Stimulated activated naive CD8-positive, alpha-beta T cell treated with anti-CD3 and anti-CD28 coated beads, Interleukin-15, Interleukin-2, amounts not matched to agents 100 ng/mL and 50 ng/mL, for 24 hours (primary cell): Measurements from ENCODE around the gene KRTAP3-1.

Experiments used
- H3K27ac Mint-ChIP-seq: one replicate; pipeline ENCODE4 v1.8.0; 2021; ENCODE audit warnings: mild to moderate bottlenecking, mixed read lengths
- H3K27me3 Mint-ChIP-seq: one replicate; pipeline ENCODE4 v1.8.0; 2021; ENCODE audit warnings: mixed read lengths
- H3K36me3 Mint-ChIP-seq: one replicate; pipeline ENCODE4 v1.8.0; 2021; ENCODE audit warnings: low read depth, mixed read lengths
- H3K4me1 Mint-ChIP-seq: one replicate; pipeline ENCODE4 v1.8.0; 2021; ENCODE audit warnings: low read depth, mixed read lengths
- H3K4me3 Mint-ChIP-seq: one replicate; pipeline ENCODE4 v1.8.0; 2021; ENCODE audit warnings: mild to moderate bottlenecking, mixed read lengths
- H3K9me3 Mint-ChIP-seq: one replicate; pipeline ENCODE4 v1.8.0; 2021; ENCODE audit warnings: mixed read lengths

Gene KRTAP3-1

DNA sequence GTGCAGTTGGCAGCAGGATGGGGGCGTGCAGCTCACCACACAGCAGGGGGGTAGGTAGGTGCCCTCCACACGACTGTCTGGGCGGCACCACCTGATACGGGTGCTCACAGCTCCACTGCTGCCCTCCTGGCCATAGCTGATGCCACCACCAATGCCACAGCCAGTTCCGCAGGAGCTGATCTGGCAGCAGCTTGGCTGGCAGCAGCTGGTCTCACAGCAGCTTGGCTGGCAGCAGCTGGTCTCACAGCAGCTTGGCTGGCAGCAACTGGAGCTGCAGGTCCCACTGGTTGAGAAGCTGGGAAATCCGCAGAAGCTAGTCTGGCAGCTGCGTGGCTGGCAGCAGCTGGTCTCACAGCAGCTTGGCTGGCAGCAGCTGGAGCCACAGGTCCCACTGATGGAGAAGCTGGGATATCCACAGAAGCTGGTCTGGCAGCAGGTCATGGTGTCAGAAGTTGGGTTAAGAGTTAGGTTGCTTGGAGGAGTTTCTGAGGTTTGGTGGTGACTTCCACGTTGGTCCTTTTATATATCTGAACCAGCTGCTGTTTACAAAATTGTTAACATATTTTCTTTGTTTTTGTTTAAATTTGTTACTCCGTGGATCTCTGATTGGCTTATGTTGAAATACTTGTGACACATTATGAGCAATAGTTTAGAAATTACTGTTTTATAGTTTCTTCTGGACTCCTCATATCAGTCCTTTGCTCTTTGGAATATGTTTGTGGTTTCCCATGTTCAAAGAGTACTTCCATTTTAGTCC, 18.0 kb upstream of the KRTAP3-1 start, which contains the start of gene KRTAP1-5:
TSS of gene KRTAP1-5 (minus strand) at position 494 of the 757 bp plus-strand sequence. CDS start at position 441, 53 bp downstream.
- no peaks in the 10 kb centered on the region for H3K36me3 Mint-ChIP-seq
- H3K27ac Mint-ChIP-seq = no peak within 1 kb of the TSS
- no peaks in the 10 kb centered on the region for H3K4me1 Mint-ChIP-seq
- H3K4me3 Mint-ChIP-seq = no peak within 1 kb of the TSS
- no peaks in the 10 kb centered on the region for H3K9me3 Mint-ChIP-seq
- H3K27me3 Mint-ChIP-seq = peaks cover 10% of the 10 kb centered on the region

DNA sequence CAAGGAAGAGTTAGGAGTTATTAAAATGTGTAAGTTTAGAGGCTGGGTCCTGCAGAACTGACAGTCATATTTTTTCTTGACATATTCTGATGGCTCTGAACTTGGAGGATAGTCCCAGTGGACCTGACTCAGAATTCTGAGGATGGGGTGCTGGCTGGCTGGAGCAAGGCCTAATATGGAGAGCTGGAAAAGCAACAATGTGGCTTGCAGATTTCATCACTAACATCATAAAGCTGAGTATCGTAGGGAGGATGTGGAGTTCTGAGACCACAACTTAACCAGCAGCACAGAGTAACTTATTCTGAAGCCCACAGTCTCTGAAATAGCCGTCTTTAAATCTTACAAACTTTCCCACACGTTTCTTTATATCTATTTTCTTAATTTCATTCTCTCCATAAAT, 15.8 kb upstream of the KRTAP3-1 start:
- Mint-ChIP-seq H3K9me3 (no peaks in the 10 kb centered on the region), H3K4me1 (no peaks in the 10 kb centered on the region), H3K27me3 (peaks cover 6% of the 10 kb centered on the region), H3K36me3 (no peaks in the 10 kb centered on the region), H3K27ac (no peak overlapping the region), H3K4me3 (no peak overlapping the region)

DNA sequence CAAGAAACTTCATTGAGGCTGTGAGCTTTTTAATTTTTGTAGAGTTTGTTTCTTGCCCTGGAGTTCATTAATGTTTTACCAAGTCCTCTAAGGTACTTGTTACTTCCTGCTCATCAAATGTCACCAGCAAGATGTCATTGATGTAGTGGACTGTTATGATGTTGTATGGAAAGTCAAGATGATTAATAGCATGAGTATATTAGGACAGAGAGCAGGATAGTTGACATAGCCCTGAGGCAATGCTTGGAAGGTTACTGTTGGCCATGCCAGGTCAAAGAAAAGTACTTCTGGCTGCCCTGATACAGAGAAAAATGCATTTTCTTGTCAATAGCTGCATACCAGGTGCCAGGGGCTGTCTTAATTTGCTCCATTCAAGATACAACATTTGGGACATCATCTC, 11.4 kb upstream of the KRTAP3-1 start:
- Mint-ChIP-seq H3K27ac (no peak overlapping the region), H3K4me3 (no peak overlapping the region), H3K9me3 (no peaks in the 10 kb centered on the region)

DNA sequence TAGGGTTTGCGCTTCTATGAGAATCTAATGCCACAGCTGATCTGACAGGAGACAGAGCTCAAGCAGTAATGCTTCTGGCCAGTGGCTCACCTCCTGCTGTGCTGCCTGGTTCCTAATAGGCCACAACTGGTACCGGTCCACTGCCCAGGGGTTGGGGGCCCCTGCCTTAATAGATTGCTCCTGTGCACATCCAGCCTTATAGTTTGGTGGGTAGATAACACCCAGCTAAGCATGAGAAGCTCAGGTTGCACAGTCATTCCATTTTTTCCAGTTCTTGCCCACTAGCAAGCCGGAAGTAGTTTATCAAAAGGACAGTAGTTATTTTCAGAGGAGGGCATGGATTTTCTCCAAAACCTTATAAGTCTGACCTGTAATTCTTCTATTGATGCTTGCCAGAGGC, 10.5 kb upstream of the KRTAP3-1 start:
- H3K27ac Mint-ChIP-seq = no peak overlapping the region
- H3K36me3 Mint-ChIP-seq = no peaks in the 10 kb centered on the region
- H3K27me3 Mint-ChIP-seq = peaks cover 6% of the 10 kb centered on the region
- no peaks in the 10 kb centered on the region for H3K9me3 Mint-ChIP-seq
- H3K4me1 Mint-ChIP-seq = no peaks in the 10 kb centered on the region
- H3K4me3 Mint-ChIP-seq = no peak overlapping the region

More for the DNA sequence above, 11.4 kb upstream of the KRTAP3-1 start:
- H3K27me3 Mint-ChIP-seq = peaks cover 6% of the 10 kb centered on the region
- no peaks in the 10 kb centered on the region for H3K36me3 Mint-ChIP-seq
- no peaks in the 10 kb centered on the region for H3K4me1 Mint-ChIP-seq

- no peaks in the 10 kb centered on the region for H3K9me3 Mint-ChIP-seq
- no peaks in the 10 kb centered on the region for H3K36me3 Mint-ChIP-seq
- no peak overlapping the region for H3K4me3 Mint-ChIP-seq
- H3K4me1 Mint-ChIP-seq = no peaks in the 10 kb centered on the region
- no peak overlapping the region for H3K27ac Mint-ChIP-seq
- peaks cover 6% of the 10 kb centered on the region for H3K27me3 Mint-ChIP-seq
These were observed 9.6 kb upstream of the KRTAP3-1 start for GRCh38 chr17:41018541-41018940.

DNA sequence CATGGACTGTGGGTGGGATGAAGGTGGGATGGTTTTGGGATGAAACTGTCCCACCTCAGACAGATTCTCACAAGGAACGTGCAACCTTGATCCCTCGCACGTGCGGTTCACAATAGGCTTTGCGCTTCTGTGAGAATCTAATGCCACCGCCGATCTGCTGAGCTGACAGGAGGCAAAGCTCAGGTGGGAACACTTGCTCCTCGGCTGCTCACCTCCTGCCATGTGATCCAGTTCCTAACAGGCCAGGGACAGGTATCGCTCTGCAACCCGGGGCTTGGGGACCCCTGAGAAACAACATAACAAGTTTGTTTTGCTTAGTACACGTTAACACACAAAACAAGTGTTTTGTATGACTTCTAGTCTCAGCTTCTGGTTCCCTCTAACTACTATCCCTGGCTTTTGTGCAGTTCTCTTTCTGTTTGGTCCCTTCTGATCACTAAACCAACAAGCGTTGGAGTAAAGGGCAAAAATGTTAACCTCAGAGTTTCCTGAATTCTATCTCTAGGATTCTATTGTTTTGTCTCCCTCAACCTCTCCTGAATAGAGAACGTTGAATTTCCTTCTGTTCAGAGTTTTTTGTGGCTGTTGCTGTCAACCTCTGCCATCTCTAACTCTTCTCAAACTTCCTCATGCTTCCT, 7.8 kb upstream of the KRTAP3-1 start:
- no peak overlapping the region for H3K27ac Mint-ChIP-seq
- no peaks in the 10 kb centered on the region for H3K4me1 Mint-ChIP-seq
- no peaks in the 10 kb centered on the region for H3K36me3 Mint-ChIP-seq
- H3K27me3 Mint-ChIP-seq = peaks cover 6% of the 10 kb centered on the region
- no peak overlapping the region for H3K4me3 Mint-ChIP-seq
- H3K9me3 Mint-ChIP-seq = no peaks in the 10 kb centered on the region

DNA sequence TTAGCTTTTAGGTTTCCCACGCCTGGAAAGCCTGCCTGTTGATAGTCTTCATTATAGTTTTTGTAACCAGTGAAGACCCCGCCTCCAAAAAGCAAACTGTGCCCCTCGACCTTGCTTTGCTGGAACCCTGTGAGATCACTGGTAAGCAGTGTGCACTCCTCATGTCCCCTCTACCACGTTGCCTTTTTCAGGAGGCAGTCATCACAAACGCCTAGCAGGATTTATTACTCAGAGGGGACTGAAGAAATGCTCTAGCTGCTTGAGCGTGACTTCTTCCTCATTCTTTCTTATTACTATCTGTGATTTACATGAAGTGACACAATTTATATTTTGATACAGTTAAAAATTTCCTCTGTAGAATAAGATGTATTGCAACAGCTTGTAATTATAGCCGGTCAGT, 6.5 kb upstream of the KRTAP3-1 start:
- Mint-ChIP-seq H3K9me3 (no peaks in the 10 kb centered on the region), H3K27ac (no peak overlapping the region), H3K36me3 (no peaks in the 10 kb centered on the region), H3K4me1 (no peaks in the 10 kb centered on the region), H3K4me3 (no peak overlapping the region), H3K27me3 (peaks cover 6% of the 10 kb centered on the region)

GRCh38 chr17:41013606-41014005, 4.7 kb upstream of the KRTAP3-1 start:
- peaks cover 6% of the 10 kb centered on the region for H3K27me3 Mint-ChIP-seq
- H3K4me3 Mint-ChIP-seq = no peak overlapping the region
- H3K36me3 Mint-ChIP-seq = no peaks in the 10 kb centered on the region
- H3K9me3 Mint-ChIP-seq = no peaks in the 10 kb centered on the region
- H3K27ac Mint-ChIP-seq = no peak overlapping the region
- H3K4me1 Mint-ChIP-seq = no peaks in the 10 kb centered on the region

- Mint-ChIP-seq H3K9me3 (no peaks in the 10 kb centered on the region), H3K36me3 (no peaks in the 10 kb centered on the region), H3K4me3 (no peak overlapping the region), H3K27ac (no peak overlapping the region), H3K4me1 (no peaks in the 10 kb centered on the region), H3K27me3 (peaks cover 6% of the 10 kb centered on the region)
These were observed 4.3 kb upstream of the KRTAP3-1 start for GRCh38 chr17:41013181-41013580.

DNA sequence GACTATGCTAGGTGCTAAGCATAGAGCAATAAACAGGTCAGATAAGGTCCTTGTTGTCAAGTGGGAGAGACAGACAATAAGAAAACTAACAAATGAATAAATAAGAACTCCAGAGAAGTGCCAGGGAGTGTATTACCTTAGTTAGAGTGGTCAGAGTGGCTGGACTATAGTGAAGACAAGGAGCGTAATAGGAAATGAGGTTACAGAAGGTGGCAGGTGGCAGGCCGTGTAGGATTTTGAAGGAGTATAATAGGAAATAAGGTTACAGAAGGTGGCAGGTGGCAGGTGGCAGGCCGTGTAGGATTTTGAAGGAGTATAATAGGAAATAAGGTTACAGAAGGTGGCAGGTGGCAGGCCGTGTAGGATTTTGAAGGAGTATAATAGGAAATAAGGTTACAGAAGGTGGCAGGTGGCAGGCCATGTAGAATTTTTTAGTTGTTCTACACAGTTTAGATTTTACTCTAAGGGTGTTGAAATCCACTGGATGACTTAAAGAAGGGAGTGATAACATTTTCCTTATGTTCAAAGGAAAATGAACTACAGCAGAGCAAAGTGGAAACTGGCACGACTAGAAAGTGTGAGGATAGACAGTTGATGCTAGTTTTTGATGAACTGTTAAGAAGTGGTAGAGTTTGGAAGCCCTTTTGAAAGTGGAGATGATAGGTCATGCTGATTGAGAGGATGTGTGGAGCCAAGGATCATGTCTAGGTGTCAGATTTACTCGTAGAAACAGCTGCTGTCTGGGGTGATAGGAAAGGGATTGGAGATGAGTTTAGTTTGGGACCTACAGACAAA, 3.6 kb upstream of the KRTAP3-1 start:
- H3K27ac Mint-ChIP-seq = no peak overlapping the region
- peaks cover 6% of the 10 kb centered on the region for H3K27me3 Mint-ChIP-seq
- H3K4me1 Mint-ChIP-seq = no peaks in the 10 kb centered on the region
- no peak overlapping the region for H3K4me3 Mint-ChIP-seq
- no peaks in the 10 kb centered on the region for H3K36me3 Mint-ChIP-seq
- no peaks in the 10 kb centered on the region for H3K9me3 Mint-ChIP-seq

- no peak overlapping the region for H3K27ac Mint-ChIP-seq
- H3K27me3 Mint-ChIP-seq = peaks cover 1% of the 10 kb centered on the region
- H3K4me1 Mint-ChIP-seq = no peaks in the 10 kb centered on the region
- no peak overlapping the region for H3K4me3 Mint-ChIP-seq
- H3K9me3 Mint-ChIP-seq = no peaks in the 10 kb centered on the region
- H3K36me3 Mint-ChIP-seq = no peaks in the 10 kb centered on the region
These were observed 1.5 kb upstream of the KRTAP3-1 start for GRCh38 chr17:41010441-41010840.

DNA sequence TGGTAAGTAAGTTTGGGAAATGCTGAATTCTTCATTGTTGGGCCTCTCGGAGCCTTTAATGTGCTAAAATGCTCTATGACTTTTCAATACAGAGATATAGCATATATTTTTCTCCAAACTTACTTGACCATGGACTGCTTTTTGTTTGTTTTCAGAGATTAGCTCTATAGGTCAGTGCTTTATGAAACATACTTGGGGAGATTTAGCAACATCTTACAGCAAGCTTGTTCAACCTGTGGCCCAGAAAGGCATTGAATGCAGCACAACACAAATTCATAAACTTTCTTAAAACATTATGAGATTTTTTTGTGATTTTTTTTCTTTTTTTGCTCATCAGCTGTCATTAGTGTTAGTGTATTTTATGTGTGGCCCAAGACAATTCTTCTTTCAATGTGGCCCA, 1.0 kb upstream of the KRTAP3-1 start:
- Mint-ChIP-seq H3K4me3 (no peak overlapping the region), H3K4me1 (no peaks in the 10 kb centered on the region), H3K36me3 (no peaks in the 10 kb centered on the region), H3K27me3 (no peaks in the 10 kb centered on the region), H3K9me3 (no peaks in the 10 kb centered on the region), H3K27ac (no peak overlapping the region)

GRCh38 chr17:41009301-41009760, 403 bp upstream of the KRTAP3-1 start:
- Mint-ChIP-seq H3K36me3 (no peaks in the 10 kb centered on the region), H3K27ac (no peak overlapping the region), H3K4me1 (no peaks in the 10 kb centered on the region), H3K4me3 (no peak overlapping the region), H3K9me3 (no peaks in the 10 kb centered on the region), H3K27me3 (no peaks in the 10 kb centered on the region)

- Mint-ChIP-seq H3K4me1 (no peaks in the 10 kb centered on the region), H3K9me3 (no peaks in the 10 kb centered on the region), H3K4me3 (no peak overlapping the region), H3K27me3 (peaks cover 20% of the 10 kb centered on the region), H3K27ac (no peak overlapping the region), H3K36me3 (no peaks in the 10 kb centered on the region)
These were observed 4.5 kb downstream of the KRTAP3-1 start for GRCh38 chr17:41004397-41004796.

- Mint-ChIP-seq H3K27ac (no peak overlapping the region), H3K9me3 (no peaks in the 10 kb centered on the region), H3K27me3 (peaks cover 24% of the 10 kb centered on the region), H3K4me3 (no peak overlapping the region), H3K36me3 (no peaks in the 10 kb centered on the region), H3K4me1 (no peaks in the 10 kb centered on the region)
These were observed 5.0 kb downstream of the KRTAP3-1 start for GRCh38 chr17:41003926-41004325.
